Measurements from ENCODE around the gene SYTL3.

The SYTL3 gene

GRCh38 chr6:158804207-158804606 is 154.4 kb downstream of the SYTL3 start:
- H3K4me3 ChIP-seq (ENCODE audit: low read length): no peak overlapping the region
- DNase-seq (ENCODE audit: low read depth): no peak
- no peak for TF ChIP-seq CTCF (conservative IDR thresholded peaks at IDR 0.05; ENCODE audit: low read length)

- H3K4me3 ChIP-seq (ENCODE audit: low read length): no peak overlapping the region
- no peak for TF ChIP-seq CTCF (conservative IDR thresholded peaks at IDR 0.05; ENCODE audit: low read length)
- DNase-seq (ENCODE audit: low read depth): no peak
Observed at GRCh38 chr6:158805698-158806377, 156.0 kb downstream of the SYTL3 start.

GRCh38 chr6:158807515-158808441 is 157.9 kb downstream of the SYTL3 start:
- no peak for TF ChIP-seq CTCF (conservative IDR thresholded peaks at IDR 0.05; ENCODE audit: low read length)
- no peak for DNase-seq (ENCODE audit: low read depth)
- no peak overlapping the region for H3K4me3 ChIP-seq (ENCODE audit: low read length)

GRCh38 chr6:158808442-158808833 is 158.6 kb downstream of the SYTL3 start:
- no peak for DNase-seq (ENCODE audit: low read depth)
- TF ChIP-seq CTCF (conservative IDR thresholded peaks at IDR 0.05; ENCODE audit: low read length): no peak
- H3K4me3 ChIP-seq (ENCODE audit: low read length): no peak overlapping the region

GRCh38 chr6:158808941-158809678 is 159.3 kb downstream of the SYTL3 start:
- peak; percentile 31 for DNase-seq (ENCODE audit: low read depth)
- H3K4me3 ChIP-seq (ENCODE audit: low read length): no peak overlapping the region
- TF ChIP-seq CTCF (conservative IDR thresholded peaks at IDR 0.05; ENCODE audit: low read length): no peak

GRCh38 chr6:158810155-158811095 is 160.6 kb downstream of the SYTL3 start:
- TF ChIP-seq CTCF (conservative IDR thresholded peaks at IDR 0.05; ENCODE audit: low read length): no peak
- H3K4me3 ChIP-seq (ENCODE audit: low read length): no peak overlapping the region
- DNase-seq (ENCODE audit: low read depth): no peak

Data from AG10803 (cell line).